Hippocampal formation (tissue), 2 donors: Measurements from ENCODE around the gene GAMT.

Experiments used
- DNase-seq, 2 donors: peaks; one replicate each; lab custom pipeline; 2025; lab: John Stamatoyannopoulos, UW

Gene GAMT

GRCh38 chr19:1365319-1366269 is 35.7 kb downstream of the GAMT start:
- DNase-seq: no peak

- DNase-seq: no peak
Measured at GRCh38 chr19:1364070-1364704, 37.2 kb downstream of the GAMT start.

GRCh38 chr19:1363599-1363998 is 37.7 kb downstream of the GAMT start:
- no peak for DNase-seq

- DNase-seq: no peak
Measured at GRCh38 chr19:1362387-1363257, 38.7 kb downstream of the GAMT start.

- DNase-seq: no peak
Measured at GRCh38 chr19:1361601-1362386, 39.5 kb downstream of the GAMT start.

GRCh38 chr19:1360818-1361461 is 40.4 kb downstream of the GAMT start:
- peak; percentile 75 to 84 for DNase-seq

- no peak for DNase-seq
Measured at GRCh38 chr19:1360126-1360817, 41.1 kb downstream of the GAMT start.

- DNase-seq: no peak
Measured at GRCh38 chr19:1357531-1358109, 43.7 kb downstream of the GAMT start.

- no peak for DNase-seq
Measured at GRCh38 chr19:1356508-1356865, 44.9 kb downstream of the GAMT start.

- DNase-seq: peak; percentile 37 to 57
Measured at GRCh38 chr19:1355568-1356507, 45.5 kb downstream of the GAMT start.

GRCh38 chr19:1354970-1355567 is 46.3 kb downstream of the GAMT start:
- DNase-seq: no peak

- no peak for DNase-seq
Measured at GRCh38 chr19:1353144-1353543, 48.2 kb downstream of the GAMT start.

GRCh38 chr19:1351381-1351851 is 49.9 kb downstream of the GAMT start:
- DNase-seq: no peak

GRCh38 chr19:1350867-1351266 is 50.5 kb downstream of the GAMT start:
- no peak for DNase-seq

- no peak for DNase-seq
Measured at GRCh38 chr19:1349211-1349610, 52.1 kb downstream of the GAMT start.
